GM18511 (cell line): Measurements from ENCODE around the gene SLC47A2.
"Not testable (repeated sequence)": the region's sequence is repeated elsewhere in the genome, so short reads cannot be mapped to it uniquely, and the experiment has no call there.

Experiments used
- ATAC-seq: cut with Tn5 transposase; IDR thresholded peaks from one replicate; pipeline ENCODE4 v1.9.1; 2021; ENCODE audit warnings: mild to moderate bottlenecking, moderate library complexity; ENCODE audit not compliant: unreplicated experiment

SLC47A2 gene

GRCh38 chr17:19672009-19672750, 44.2 kb downstream of the SLC47A2 start:
- no peak for ATAC-seq

- ATAC-seq, result no peak
Measured at GRCh38 chr17:19671433-19671832, 45.0 kb downstream of the SLC47A2 start.

- ATAC-seq, result no peak
Measured at GRCh38 chr17:19670908-19671307, 45.5 kb downstream of the SLC47A2 start.

DNA sequence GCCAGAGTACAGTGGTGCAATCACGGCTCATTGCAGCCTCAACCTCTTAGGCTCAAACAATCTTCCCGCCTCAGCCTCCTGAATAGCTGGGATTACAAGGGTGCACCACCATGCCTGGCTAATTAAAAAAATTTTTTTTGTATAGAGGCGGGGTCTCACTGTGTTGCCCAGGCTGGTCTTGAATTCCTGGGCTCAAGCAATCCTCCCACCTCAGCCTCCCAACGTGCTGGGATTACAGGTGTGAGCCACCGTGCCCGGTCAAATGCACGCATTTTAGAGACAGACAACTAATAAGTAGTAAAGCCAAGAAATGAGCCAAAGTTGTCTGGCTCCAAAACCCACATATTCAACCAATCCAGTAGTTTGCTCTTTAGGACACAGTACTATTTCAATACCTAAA, 46.7 kb downstream of the SLC47A2 start:
- ATAC-seq, result not testable (repeated sequence)

DNA sequence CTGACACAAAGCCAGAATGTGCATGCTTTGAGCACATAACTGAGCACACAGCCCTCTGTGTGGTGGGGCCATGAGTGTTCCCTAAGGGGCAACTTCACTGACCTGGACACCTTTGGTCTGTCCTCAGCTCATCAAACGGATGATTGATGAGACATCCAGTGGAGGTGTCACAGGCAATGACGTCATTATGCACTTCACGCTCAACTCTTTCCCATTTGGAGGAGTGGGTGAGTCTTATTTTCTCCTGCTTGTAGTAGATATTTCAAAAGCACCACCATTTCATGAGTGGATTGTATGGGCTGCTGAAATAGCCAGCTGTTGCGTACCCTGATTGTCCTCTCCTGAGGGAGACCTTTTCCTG, 51.6 kb downstream of the SLC47A2 start:
- ATAC-seq, result no peak

DNA sequence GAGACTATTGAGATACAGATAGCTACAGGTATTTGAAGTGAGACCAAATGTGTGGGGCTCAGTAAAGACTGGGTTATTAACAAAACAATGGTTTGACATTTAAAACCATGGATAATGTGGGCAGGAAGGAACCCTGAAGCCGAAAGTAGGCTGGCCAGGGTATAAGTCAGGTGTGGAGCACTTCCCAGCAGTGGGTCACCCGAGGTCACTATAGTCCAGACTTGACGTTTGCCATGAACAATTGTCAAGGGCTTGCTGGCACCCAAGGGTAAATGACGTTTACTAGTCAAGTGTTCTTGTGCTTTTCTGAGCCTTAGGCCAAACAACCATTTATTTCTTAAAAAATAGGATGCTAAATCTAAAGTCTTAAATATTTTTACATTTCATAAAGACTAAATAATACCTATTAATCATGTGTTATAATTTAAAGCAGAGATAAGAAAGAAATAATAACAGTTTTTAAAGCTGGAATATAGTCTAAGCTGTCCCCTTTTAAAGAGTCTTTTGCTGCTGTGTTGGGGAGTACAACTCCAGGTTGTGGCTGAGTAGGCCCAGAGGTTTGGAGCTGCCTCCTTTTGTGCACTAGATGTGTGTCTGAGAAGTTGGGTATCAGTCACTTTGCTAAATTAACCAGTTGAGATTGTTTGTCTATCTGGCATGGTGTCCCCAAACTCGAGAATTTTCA, 52.1 kb downstream of the SLC47A2 start:
- no peak for ATAC-seq

DNA sequence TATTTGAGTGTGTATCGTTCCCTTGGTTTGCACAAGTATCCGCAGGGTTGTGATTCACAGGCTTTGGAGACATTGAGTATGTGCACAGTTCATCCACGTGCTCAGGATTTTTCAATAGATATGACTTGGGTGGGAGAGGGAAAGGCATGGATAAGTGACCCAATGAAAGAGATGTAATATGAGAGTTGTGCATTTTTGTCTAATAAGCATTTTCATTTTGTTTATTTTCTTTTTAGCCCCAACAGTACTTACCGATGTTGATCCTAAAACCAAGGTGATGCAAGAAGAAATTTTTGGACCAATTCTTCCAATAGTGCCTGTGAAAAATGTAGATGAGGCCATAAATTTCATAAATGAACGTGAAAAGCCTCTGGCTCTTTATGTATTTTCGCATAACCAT, 53.3 kb downstream of the SLC47A2 start:
- no peak for ATAC-seq

GRCh38 chr17:19661121-19661520, 55.3 kb downstream of the SLC47A2 start:
- ATAC-seq, result no peak

DNA sequence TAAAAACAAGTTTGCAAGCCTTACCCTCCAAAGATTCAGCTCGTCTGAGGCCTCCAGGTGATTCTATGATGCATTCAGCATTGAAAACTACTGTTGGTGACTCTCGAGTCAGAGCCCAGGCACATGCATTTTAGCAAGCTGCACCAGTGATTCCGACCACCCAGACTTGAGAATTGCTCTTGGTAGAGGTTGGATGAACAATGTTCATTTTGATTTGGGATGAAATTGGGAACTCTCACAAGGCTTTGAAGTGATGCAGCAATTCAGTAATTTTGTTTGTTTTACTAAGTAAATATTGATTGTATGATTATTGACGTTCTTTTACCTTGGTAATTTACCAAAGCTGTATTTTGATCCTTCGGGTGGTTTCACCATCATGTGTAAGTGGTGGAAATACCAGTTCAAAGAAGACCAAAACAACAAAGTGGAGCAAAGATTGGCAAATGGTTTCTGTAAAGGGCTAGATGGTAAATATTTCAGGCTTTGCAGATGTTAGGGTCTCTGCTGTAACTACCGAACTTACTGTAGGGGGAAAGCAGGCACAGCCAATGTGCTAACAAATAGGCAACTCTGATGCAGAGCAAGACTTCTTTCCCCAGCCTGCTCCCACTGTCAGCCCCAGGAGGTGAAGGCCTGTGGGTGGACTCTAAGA, 56.0 kb downstream of the SLC47A2 start:
- no peak for ATAC-seq

GRCh38 chr17:19659366-19660177, 56.8 kb downstream of the SLC47A2 start:
- no peak for ATAC-seq

- ATAC-seq, result no peak
Measured at GRCh38 chr17:19656851-19657581, 59.4 kb downstream of the SLC47A2 start.

GRCh38 chr17:19656336-19656735, 60.0 kb downstream of the SLC47A2 start:
- ATAC-seq, result no peak

GRCh38 chr17:19654896-19655295, 61.5 kb downstream of the SLC47A2 start:
- ATAC-seq, result no peak

- ATAC-seq, result no peak
Measured at GRCh38 chr17:19654342-19654886, 62.0 kb downstream of the SLC47A2 start.

DNA sequence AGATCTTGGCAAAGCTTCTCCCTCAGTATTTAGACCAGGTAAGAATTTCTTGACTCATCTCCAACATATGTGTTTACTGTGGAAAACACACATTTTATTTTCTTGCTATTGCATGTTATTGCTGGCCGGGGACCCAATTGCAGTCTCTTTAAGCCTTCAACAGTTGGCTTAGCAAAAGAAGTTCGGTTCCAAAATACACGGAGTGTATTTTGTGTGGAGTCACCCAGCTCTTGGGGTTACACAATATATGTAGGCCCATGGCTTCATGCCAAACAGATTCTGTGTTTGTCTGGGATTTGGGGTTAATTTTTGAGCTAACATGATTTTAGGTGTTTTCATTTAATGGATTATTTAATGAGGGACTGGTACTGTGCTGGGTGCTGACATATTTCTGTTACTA, 63.8 kb downstream of the SLC47A2 start:
- no peak for ATAC-seq

DNA sequence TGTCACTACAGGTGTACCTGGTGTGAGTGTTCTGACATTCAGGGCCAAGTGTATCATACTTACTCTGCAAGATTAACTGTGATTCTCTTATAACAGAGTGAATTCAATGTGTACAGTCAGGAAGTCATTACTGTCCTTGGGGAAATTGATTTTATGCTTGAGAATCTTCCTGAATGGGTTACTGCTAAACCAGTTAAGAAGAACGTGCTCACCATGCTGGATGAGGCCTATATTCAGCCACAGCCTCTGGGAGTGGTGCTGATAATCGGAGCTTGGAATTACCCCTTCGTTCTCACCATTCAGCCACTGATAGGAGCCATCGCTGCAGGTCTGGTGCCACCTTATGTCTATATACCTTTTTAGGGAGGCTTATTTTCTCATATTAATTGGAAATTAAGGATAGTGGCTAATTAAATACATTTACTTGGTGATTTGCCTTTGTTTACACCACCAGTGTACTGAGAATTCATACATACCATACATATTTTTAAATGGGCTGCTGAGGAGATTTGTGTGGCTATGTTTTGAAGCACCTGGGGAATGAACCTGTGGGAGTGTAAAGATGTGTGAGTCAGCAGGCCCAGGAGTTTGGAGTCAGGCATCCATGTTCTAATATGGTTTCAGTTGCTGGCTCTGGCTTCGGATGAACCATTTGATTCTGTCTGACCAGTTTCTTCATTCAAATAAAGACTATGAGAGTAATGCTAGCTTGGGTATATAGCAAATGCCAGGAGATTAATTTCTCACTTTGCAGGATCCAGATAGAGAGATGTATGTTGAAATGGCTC, 64.7 kb downstream of the SLC47A2 start:
- no peak for ATAC-seq

- ATAC-seq, result no peak
Measured at GRCh38 chr17:19650826-19651225, 65.6 kb downstream of the SLC47A2 start.

DNA sequence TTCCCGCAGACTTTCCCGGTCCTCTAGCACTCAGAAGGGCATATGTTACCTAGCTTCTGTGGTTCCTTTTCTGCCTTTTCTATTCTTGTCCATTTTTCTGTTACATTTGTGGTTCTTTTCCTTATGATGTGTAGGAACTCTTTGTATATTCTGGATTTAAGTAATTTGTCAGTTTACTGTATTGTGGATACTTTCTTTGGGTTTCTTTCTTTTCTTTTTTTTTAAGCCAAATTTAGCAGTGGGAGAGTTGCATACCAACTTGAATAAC, 67.2 kb downstream of the SLC47A2 start:
- no peak for ATAC-seq

DNA sequence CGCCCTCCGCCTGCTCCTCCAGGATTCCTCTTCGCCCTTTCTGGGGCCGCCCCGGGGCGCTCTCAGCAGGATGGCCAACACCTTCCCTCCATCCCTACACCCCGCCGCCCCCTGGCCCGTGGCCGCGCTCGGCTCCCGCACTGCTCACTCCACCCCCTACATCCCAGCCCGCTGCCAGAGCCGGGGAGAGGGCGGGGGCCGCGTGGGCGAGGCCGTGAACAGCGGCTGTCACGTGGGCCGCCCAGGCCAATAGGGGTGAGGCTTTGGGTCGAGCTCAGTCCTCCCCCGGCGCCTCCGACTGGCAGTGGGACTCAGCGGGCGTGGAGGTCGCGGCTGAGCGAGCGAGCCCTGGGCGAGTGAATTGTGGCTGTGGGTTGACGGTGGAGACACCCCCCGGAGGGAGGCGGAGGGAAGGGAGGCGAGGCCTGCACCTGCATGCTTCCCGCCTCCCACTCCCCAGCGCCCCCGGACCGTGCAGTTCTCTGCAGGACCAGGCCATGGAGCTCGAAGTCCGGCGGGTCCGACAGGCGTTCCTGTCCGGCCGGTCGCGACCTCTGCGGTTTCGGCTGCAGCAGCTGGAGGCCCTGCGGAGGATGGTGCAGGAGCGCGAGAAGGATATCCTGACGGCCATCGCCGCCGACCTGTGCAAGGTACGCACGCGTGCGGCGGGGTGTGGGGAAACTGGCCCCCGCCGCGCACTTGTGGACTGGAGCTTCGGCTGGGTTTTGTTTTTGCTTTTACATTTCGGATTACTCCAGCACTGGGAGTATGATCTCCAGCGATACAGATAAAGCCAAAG, 67.7 kb downstream of the SLC47A2 start, which contains the start of gene ALDH3A2:
Gene ALDH3A2, plus strand, starts transcription at position 277 of the 799 bp plus-strand sequence. Its CDS starts 221 bp downstream, at position 498.
- ATAC-seq, result peak; percentile 91
